Karpas-422 (cell line): ENCODE results near the gene MICAL3. TPM values are rescaled to one million over a fixed set of nuclear protein-coding genes. Genes with fewer than 3 reads are reported as not detected.

ENCODE experiments used
- DNase-seq: peaks from one replicate; pipeline ENCODE4 v3.0.0-alpha.2; 2015
- H2AFZ ChIP-seq: fragments of 200-600 bp; sonication (generic); 2 replicates; pipeline ENCODE4 v1.6.1; 2014; ENCODE audit warnings: antibody characterized with exemption, low read length, mixed read lengths
- H3K27ac ChIP-seq: fragments of 200-600 bp; sonication (generic); 2 replicates; pipeline ENCODE4 v1.5.1; 2014; ENCODE audit warnings: mild to moderate bottlenecking, low read length, moderate library complexity
- H3K27me3 ChIP-seq: fragments of 200-600 bp; sonication (generic); 2 replicates; pipeline ENCODE4 v1.6.1; 2014; ENCODE audit warnings: low read length, mixed read lengths
- H3K36me3 ChIP-seq: fragments of 200-600 bp; sonication (generic); 2 replicates; pipeline ENCODE4 v1.6.1; 2014; ENCODE audit warnings: low read length, mixed read lengths; ENCODE audit not compliant: insufficient read depth
- H3K4me1 ChIP-seq: fragments of 200-600 bp; sonication (generic); 2 replicates; pipeline ENCODE4 v1.6.1; 2014; ENCODE audit warnings: mild to moderate bottlenecking, low read length, mixed read lengths
- H3K4me2 ChIP-seq: fragments of 200-600 bp; sonication (generic); 2 replicates; pipeline ENCODE4 v1.6.1; 2014; ENCODE audit warnings: low read length, low read depth, mild to moderate bottlenecking; ENCODE audit not compliant: poor library complexity, severe bottlenecking
- H3K4me3 ChIP-seq: fragments of 200-600 bp; sonication (generic); 2 replicates; pipeline ENCODE4 v1.5.1; 2014; ENCODE audit warnings: mild to moderate bottlenecking, antibody characterized with exemption, low read length, mixed read lengths
- H3K79me2 ChIP-seq: fragments of 200-600 bp; sonication (generic); 2 replicates; pipeline ENCODE4 v1.6.1; 2014; ENCODE audit warnings: mild to moderate bottlenecking, low read length, mixed read lengths
- H3K9ac ChIP-seq: fragments of 200-600 bp; sonication (generic); 2 replicates; pipeline ENCODE4 v1.6.0; 2014; ENCODE audit warnings: low read length
- H3K9me2 ChIP-seq: fragments of 200-600 bp; sonication (generic), shearing (Covaris generic); replicated peaks from 2 replicates; pipeline ENCODE4 v1.6.0; 2014; ENCODE audit warnings: mild to moderate bottlenecking, low read length, moderate library complexity; ENCODE audit not compliant: insufficient read depth
- H3K9me3 ChIP-seq: fragments of 300-700, 200-600 bp; sonication (generic); 2 replicates; pipeline ENCODE4 v1.6.1; 2014; ENCODE audit warnings: low read length, mixed read lengths
- H4K20me1 ChIP-seq: fragments of 200-600 bp; sonication (generic); 2 replicates; pipeline ENCODE4 v1.6.1; 2014; ENCODE audit warnings: mild to moderate bottlenecking, antibody characterized with exemption, low read length, low read depth; ENCODE audit not compliant: insufficient read depth
- total RNA-seq: library from RNA; depleted of rRNA; stranded (reverse); fragments of >200 nt; shearing (Covaris generic); gene quantifications from 2 replicates; pipeline ENCODE4 v1.2.3, GENCODE V29; 2014; ENCODE audit warnings: low replicate concordance

The MICAL3 gene
- total RNA-seq, 1 experiment from 2014 or later: 54.9 TPM

DNA sequence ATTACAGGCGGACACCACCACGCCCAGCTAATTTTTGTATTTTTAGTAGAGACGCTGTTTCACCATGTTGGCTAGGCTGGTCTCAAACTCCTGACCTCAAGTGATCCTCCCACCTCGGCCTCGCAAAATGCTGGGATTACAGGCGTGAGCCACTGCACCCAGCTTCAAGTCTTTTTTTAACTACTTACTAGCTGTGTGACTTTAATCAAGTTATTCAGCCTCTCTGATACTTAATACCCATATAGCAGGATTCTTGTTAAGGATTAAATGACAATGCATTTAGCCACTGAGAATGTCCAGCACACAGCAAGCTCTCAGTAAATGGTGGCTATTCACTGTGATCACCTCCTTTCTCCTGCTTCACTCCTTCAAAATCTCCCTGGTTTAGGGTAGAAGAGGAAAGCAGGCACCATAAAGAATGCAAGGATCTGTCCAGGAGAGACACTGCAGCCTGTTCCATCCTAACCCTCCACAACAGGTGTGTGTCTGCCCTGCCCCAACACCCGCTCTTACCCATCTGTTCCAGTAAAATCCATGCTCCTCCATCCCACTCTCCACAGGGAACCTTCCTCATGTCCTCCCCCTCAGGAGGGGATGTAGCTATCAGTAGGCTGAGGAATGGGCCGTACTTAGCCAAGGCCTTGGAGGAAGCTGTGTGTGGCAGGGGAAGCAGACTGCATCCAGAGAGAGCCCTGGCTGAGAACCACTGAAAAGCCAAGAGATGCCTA, 69.3 kb downstream of the MICAL3 start:
- H3K36me3 ChIP-seq: peaks cover 3% of the 10 kb centered on the region; the same call in 1 of the 2 replicates
- H3K79me2 ChIP-seq: peaks cover 92% of the 10 kb centered on the region
- H3K4me2 ChIP-seq: no peak overlapping the region

GRCh38 chr22:17954200-17954859, 70.0 kb downstream of the MICAL3 start:
- H3K4me3 ChIP-seq: no peak overlapping the region
- H2AFZ ChIP-seq: no peak overlapping the region
- H3K4me2 ChIP-seq: no peak overlapping the region
- no peak overlapping the region for H3K27ac ChIP-seq
- H3K9me2 ChIP-seq: no peaks in the 10 kb centered on the region
- no peak for DNase-seq
- no peaks in the 10 kb centered on the region for H3K27me3 ChIP-seq
- H3K79me2 ChIP-seq: peaks cover 92% of the 10 kb centered on the region
- H3K9me3 ChIP-seq: no peaks in the 10 kb centered on the region
- no peak overlapping the region for H3K9ac ChIP-seq
- H4K20me1 ChIP-seq: peaks cover 42% of the 10 kb centered on the region
- H3K36me3 ChIP-seq: peaks cover 3% of the 10 kb centered on the region; the same call in 1 of the 2 replicates
- peaks cover 16% of the 10 kb centered on the region for H3K4me1 ChIP-seq

More for the DNA sequence above, 69.3 kb downstream of the MICAL3 start:
- Histone ChIP-seq H3K4me1 (peaks cover 10% of the 10 kb centered on the region), H3K27ac (no peak overlapping the region), H3K9me2 (no peaks in the 10 kb centered on the region), H2AFZ (no peak overlapping the region), H3K9me3 (no peaks in the 10 kb centered on the region), H3K27me3 (no peaks in the 10 kb centered on the region), H3K9ac (no peak overlapping the region), H4K20me1 (peaks cover 42% of the 10 kb centered on the region), H3K4me3 (no peak overlapping the region)
- DNase-seq: no peak

DNA sequence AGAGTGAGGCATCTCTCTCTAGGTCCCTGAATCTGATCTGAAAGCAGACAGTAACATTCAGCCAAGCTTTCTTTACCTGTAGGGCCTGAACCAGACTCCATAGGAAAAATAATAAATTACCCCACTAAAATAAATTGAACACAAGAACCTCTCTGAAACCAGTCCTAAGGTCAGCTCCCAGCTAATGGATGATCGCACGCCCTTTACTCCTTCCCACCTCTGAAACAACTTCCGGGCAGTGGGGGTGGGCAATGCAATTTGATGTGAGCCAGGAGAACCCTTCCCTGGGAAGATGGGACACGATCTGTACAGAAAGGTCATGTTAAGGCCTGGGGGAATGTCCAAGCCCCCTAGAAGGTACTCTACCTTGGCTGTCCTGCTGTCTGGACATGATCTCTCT, 71.2 kb downstream of the MICAL3 start:
- Histone ChIP-seq H3K36me3 (peaks cover 3% of the 10 kb centered on the region; the same call in 1 of the 2 replicates), H3K9me3 (no peaks in the 10 kb centered on the region), H3K4me3 (no peak overlapping the region), H3K4me2 (no peak overlapping the region), H3K27me3 (no peaks in the 10 kb centered on the region), H3K79me2 (peaks cover 99% of the 10 kb centered on the region), H4K20me1 (peaks cover 41% of the 10 kb centered on the region), H2AFZ (no peak overlapping the region), H3K27ac (no peak overlapping the region), H3K4me1 (peaks cover 26% of the 10 kb centered on the region), H3K9me2 (no peaks in the 10 kb centered on the region), H3K9ac (no peak overlapping the region)
- DNase-seq: no peak

DNA sequence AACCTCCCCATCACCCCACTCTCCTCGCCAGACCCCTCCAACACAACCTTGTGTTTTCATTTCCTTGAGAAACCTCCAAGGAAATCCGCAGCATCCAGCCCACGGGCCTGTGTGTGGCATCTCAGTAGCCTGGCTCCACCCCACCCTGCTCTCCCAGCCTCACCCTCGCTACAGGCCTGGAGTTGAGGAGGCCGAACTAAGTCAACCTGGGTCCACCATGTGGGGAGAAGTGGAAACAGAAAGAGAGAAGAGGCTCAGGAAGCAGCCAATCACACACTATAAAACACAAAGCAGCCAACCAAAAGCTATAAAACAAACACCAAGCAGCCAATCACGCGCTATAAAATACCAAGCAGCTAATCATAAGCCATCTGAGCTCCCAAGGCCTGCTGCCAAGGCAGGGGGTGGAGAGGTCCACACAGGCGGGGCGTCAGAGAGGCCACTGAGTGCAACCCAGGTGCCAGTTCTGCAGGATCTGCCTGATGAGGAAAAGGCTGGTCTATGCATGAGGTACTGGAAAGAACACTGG, 72.0 kb downstream of the MICAL3 start:
- no peak overlapping the region for H2AFZ ChIP-seq
- no peak overlapping the region for H3K9ac ChIP-seq
- DNase-seq: peak; percentile 67
- H3K36me3 ChIP-seq: peaks cover 3% of the 10 kb centered on the region; the same call in 1 of the 2 replicates
- H3K79me2 ChIP-seq: peaks cover 99% of the 10 kb centered on the region
- peaks cover 35% of the 10 kb centered on the region for H3K4me1 ChIP-seq
- H3K9me2 ChIP-seq: no peaks in the 10 kb centered on the region
- no peaks in the 10 kb centered on the region for H3K9me3 ChIP-seq
- H3K4me2 ChIP-seq: no peak overlapping the region
- H3K4me3 ChIP-seq: no peak overlapping the region
- no peak overlapping the region for H3K27ac ChIP-seq
- H4K20me1 ChIP-seq: peaks cover 40% of the 10 kb centered on the region
- H3K27me3 ChIP-seq: no peaks in the 10 kb centered on the region

DNA sequence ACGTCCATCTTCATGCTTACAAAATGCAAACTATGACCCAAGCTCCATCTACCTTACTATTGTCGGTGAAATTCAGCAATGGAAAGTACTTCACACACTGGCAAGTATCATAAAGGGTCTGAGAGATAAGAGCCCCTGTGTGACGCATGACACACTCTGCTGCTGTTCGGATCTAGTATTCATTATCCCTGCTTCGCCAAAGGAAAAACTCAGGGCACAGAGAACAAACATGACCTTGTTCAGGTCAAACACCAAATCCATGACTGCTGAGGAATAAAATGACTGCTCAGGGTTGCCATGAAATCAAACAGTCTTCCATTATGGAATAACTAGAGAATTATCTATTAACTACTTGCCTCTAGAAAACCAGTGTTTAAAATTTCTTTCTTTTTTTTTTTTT, 73.0 kb downstream of the MICAL3 start:
- Histone ChIP-seq H3K4me1 (peaks cover 45% of the 10 kb centered on the region), H4K20me1 (peaks cover 36% of the 10 kb centered on the region), H3K9ac (no peak overlapping the region), H3K9me2 (no peaks in the 10 kb centered on the region), H3K79me2 (peaks cover 99% of the 10 kb centered on the region), H3K27me3 (no peaks in the 10 kb centered on the region), H2AFZ (no peak overlapping the region), H3K9me3 (no peaks in the 10 kb centered on the region), H3K27ac (no peak overlapping the region), H3K4me3 (no peak overlapping the region), H3K36me3 (peaks cover 3% of the 10 kb centered on the region; the same call in 1 of the 2 replicates), H3K4me2 (no peak overlapping the region)
- DNase-seq: no peak

DNA sequence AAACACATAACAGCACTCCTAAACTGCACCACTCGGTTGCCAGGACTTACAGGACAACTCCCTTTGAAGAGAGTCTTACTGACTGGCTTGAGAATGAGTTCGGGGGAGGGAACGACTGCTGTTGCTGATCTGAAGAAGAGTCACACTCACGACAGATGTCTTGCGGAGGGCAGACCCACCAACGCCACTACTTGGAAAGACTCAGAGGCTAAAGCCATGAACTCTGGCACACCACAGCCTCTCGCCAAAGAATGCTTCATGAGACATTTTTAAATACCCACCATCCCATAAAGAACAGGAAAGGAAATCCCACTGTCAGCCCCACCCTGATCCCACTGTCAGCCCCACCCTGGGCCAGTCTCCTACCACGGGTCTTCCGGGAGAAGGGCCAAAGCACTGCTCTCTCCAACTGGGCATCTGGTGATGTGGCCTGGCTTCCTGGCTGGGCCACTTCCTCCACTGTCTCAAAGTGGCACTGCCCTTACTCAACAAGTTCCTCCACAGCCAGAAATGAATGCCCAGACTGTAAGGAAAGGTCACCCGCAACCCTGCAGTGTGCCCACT, 73.6 kb downstream of the MICAL3 start:
- no peak overlapping the region for H3K9ac ChIP-seq
- peaks cover 99% of the 10 kb centered on the region for H3K79me2 ChIP-seq
- H3K36me3 ChIP-seq: peaks cover 3% of the 10 kb centered on the region; the same call in 1 of the 2 replicates
- H3K4me3 ChIP-seq: no peak overlapping the region
- H3K4me2 ChIP-seq: no peak overlapping the region
- no peaks in the 10 kb centered on the region for H3K27me3 ChIP-seq
- H4K20me1 ChIP-seq: peaks cover 36% of the 10 kb centered on the region
- H3K27ac ChIP-seq: no peak overlapping the region
- peaks cover 51% of the 10 kb centered on the region for H3K4me1 ChIP-seq
- H2AFZ ChIP-seq: no peak overlapping the region
- no peaks in the 10 kb centered on the region for H3K9me2 ChIP-seq
- H3K9me3 ChIP-seq: no peaks in the 10 kb centered on the region
- DNase-seq: no peak

- H3K9me2 ChIP-seq: no peaks in the 10 kb centered on the region
- peaks cover 39% of the 10 kb centered on the region for H4K20me1 ChIP-seq
- H3K4me2 ChIP-seq: no peak overlapping the region
- peaks cover 59% of the 10 kb centered on the region for H3K4me1 ChIP-seq
- H3K9me3 ChIP-seq: no peaks in the 10 kb centered on the region
- H3K9ac ChIP-seq: no peak overlapping the region; the same call in 1 of the 2 replicates
- no peak overlapping the region for H2AFZ ChIP-seq
- H3K36me3 ChIP-seq: no peaks in the 10 kb centered on the region
- H3K27ac ChIP-seq: peak overlapping the region; percentile 42; the same call in 1 of the 2 replicates
- H3K79me2 ChIP-seq: peaks cover 99% of the 10 kb centered on the region
- H3K4me3 ChIP-seq: no peak overlapping the region
- DNase-seq: no peak
- no peaks in the 10 kb centered on the region for H3K27me3 ChIP-seq
Measured at GRCh38 chr22:17949642-17950473, 74.5 kb downstream of the MICAL3 start.
